ENCODE results near the gene KRT86.

GRCh38 chr12:52236386-52237050 lies 37.9 kb upstream of the KRT86 start:
- TF ChIP-seq CTCF (IDR thresholded peaks at IDR 0.05) (no peak), SMC3 (IDR thresholded peaks at IDR 0.05; ENCODE audit: low read depth, low read length) (no peak), POLR2AphosphoS5 (IDR thresholded peaks at IDR 0.05; ENCODE audit: low read depth, low read length) (no peak), TEAD4 (IDR thresholded peaks at IDR 0.05; ENCODE audit: borderline replicate concordance, insufficient read depth) (no peak), SIN3A (IDR thresholded peaks at IDR 0.05; ENCODE audit: borderline replicate concordance, low read depth, low read length) (no peak), GATA2 (CRISPR knock-in tag; IDR thresholded peaks at IDR 0.05) (no peak), IRF3 (IDR thresholded peaks at IDR 0.05; ENCODE audit: low read depth, low read length) (no peak)
